Muscle of leg (tissue), 16 donors: ENCODE data around the gene RPL35. TPM values are rescaled to one million over a fixed set of nuclear protein-coding genes. Genes with fewer than 3 reads are reported as not detected.
A peak's percentile ranks its signal among the peaks of the same experiment; 100 is the strongest.

Source experiments
- DNase-seq: peaks from one replicate; pipeline ENCODE4 v3.0.0; 2013
- H3K27ac ChIP-seq: one replicate; pipeline ENCODE4 v1.5.1; 2013; ENCODE audit warnings: mild to moderate bottlenecking, low read length, control low read depth
- H3K27me3 ChIP-seq: one replicate; pipeline ENCODE4 v1.6.1; 2013; ENCODE audit warnings: low read length; ENCODE audit not compliant: control insufficient read depth, insufficient read depth
- H3K36me3 ChIP-seq: one replicate; pipeline ENCODE4 v1.6.1; 2013; ENCODE audit warnings: low read length; ENCODE audit not compliant: control insufficient read depth, insufficient read depth
- H3K4me1 ChIP-seq: one replicate; pipeline ENCODE4 v1.6.1; 2013; ENCODE audit warnings: low read length; ENCODE audit not compliant: control insufficient read depth, insufficient read depth
- H3K4me3 ChIP-seq: one replicate; pipeline ENCODE4 v1.5.1; 2013; ENCODE audit warnings: low read length, control low read depth
- H3K9me3 ChIP-seq: replicated peaks from 2 replicates; pipeline ENCODE4 v1.6.1; 2013; ENCODE audit warnings: low read depth, low read length; ENCODE audit not compliant: control insufficient read depth
- WGBS: methylation state at CpG from one replicate; pipeline ENCODE4 v1.1.5; 2013; ENCODE audit warnings: missing lambda C conversion rate; ENCODE audit not compliant: insufficient coverage; 5-methylcytosine and 5-hydroxymethylcytosine counted together
- long read RNA-seq, 11 donors: transcript quantifications; one replicate each; lab custom pipeline, GENCODE V29; 2026
- polyA plus RNA-seq, 8 donors: library from polyadenylated mRNA; unstranded; fragments of 120-200 nt; gene quantifications; one replicate each; pipeline versions ENCODE4 v1.2.1 to v1.2.3, GENCODE V29; 2013; ENCODE audit warnings: inconsistent platforms in 1 of 8, low replicate concordance in 1 of 8; ENCODE audit not compliant: insufficient read length in 8 of 8, insufficient read depth in 1 of 8
- total RNA-seq: library from RNA; stranded (reverse); fragments of 120-200 nt; gene quantifications from one replicate; pipeline ENCODE4 v1.2.4, GENCODE V29; 2013

The RPL35 gene
- total RNA-seq (4,378 TPM), polyA plus RNA-seq (1,000 to 10,000 TPM; 1,814 to 2,530 (median 2,139) TPM)
- long read RNA-seq, donor 1, transcript RPL35-203 (3 exons, 785 nt), result minor isoform, 255 of 1,105 reads
- long read RNA-seq, donor 1, transcript RPL35-205 (2 exons, 649 nt), result minor isoform, 37 of 1,105 reads
- long read RNA-seq, donor 1, transcript RPL35-201 (4 exons, 455 nt), result major isoform, 764 of 1,105 reads
- long read RNA-seq, donor 1, partial matches to known transcripts, result 41 of 1,105 reads
- long read RNA-seq, donor 1, other reads (novel, unspliced or antisense), result 8 of 1,105 reads
- long read RNA-seq, donor 2, transcript RPL35-205 (2 exons, 649 nt), result minor isoform, 10 of 201 reads
- long read RNA-seq, donor 2, transcript RPL35-203 (3 exons, 785 nt), result minor isoform, 38 of 201 reads
- long read RNA-seq, donor 2, transcript RPL35-201 (4 exons, 455 nt), result major isoform, 140 of 201 reads
- long read RNA-seq, donor 2, partial matches to known transcripts, result 13 of 201 reads
- long read RNA-seq, donor 2, other reads (novel, unspliced or antisense), result 0 of 201 reads
- long read RNA-seq, donor 3, transcript RPL35-205 (2 exons, 649 nt), result minor isoform, 54 of 1,616 reads
- long read RNA-seq, donor 3, transcript RPL35-203 (3 exons, 785 nt), result minor isoform, 338 of 1,616 reads
- long read RNA-seq, donor 3, transcript RPL35-201 (4 exons, 455 nt), result major isoform, 1,151 of 1,616 reads
- long read RNA-seq, donor 3, partial matches to known transcripts, result 51 of 1,616 reads
- long read RNA-seq, donor 3, other reads (novel, unspliced or antisense), result 22 of 1,616 reads
- long read RNA-seq, donor 4, transcript RPL35-205 (2 exons, 649 nt), result minor isoform, 23 of 1,733 reads
- long read RNA-seq, donor 4, transcript RPL35-201 (4 exons, 455 nt), result major isoform, 1,237 of 1,733 reads
- long read RNA-seq, donor 4, transcript RPL35-203 (3 exons, 785 nt), result minor isoform, 392 of 1,733 reads
- long read RNA-seq, donor 4, partial matches to known transcripts, result 81 of 1,733 reads
- long read RNA-seq, donor 4, other reads (novel, unspliced or antisense), result 0 of 1,733 reads
- long read RNA-seq, donor 5, transcript RPL35-203 (3 exons, 785 nt), result minor isoform, 1,053 of 4,665 reads
- long read RNA-seq, donor 5, transcript RPL35-205 (2 exons, 649 nt), result minor isoform, 201 of 4,665 reads
- long read RNA-seq, donor 5, transcript RPL35-201 (4 exons, 455 nt), result major isoform, 3,208 of 4,665 reads
- long read RNA-seq, donor 5, partial matches to known transcripts, result 151 of 4,665 reads
- long read RNA-seq, donor 5, other reads (novel, unspliced or antisense), result 49 of 4,665 reads
- long read RNA-seq, donor 6, transcript RPL35-205 (2 exons, 649 nt), result minor isoform, 136 of 5,273 reads
- long read RNA-seq, donor 6, transcript RPL35-203 (3 exons, 785 nt), result minor isoform, 1,087 of 5,273 reads
- long read RNA-seq, donor 6, transcript RPL35-201 (4 exons, 455 nt), result major isoform, 3,770 of 5,273 reads
- long read RNA-seq, donor 6, partial matches to known transcripts, result 241 of 5,273 reads
- long read RNA-seq, donor 6, other reads (novel, unspliced or antisense), result 38 of 5,273 reads
- long read RNA-seq, donor 7, transcript RPL35-201 (4 exons, 455 nt), result major isoform, 2,340 of 3,533 reads
- long read RNA-seq, donor 7, transcript RPL35-205 (2 exons, 649 nt), result minor isoform, 83 of 3,533 reads
- long read RNA-seq, donor 7, transcript RPL35-203 (3 exons, 785 nt), result minor isoform, 867 of 3,533 reads
- long read RNA-seq, donor 7, partial matches to known transcripts, result 202 of 3,533 reads
- long read RNA-seq, donor 7, other reads (novel, unspliced or antisense), result 41 of 3,533 reads
- long read RNA-seq, donor 8, transcript RPL35-205 (2 exons, 649 nt), result minor isoform, 47 of 2,188 reads
- long read RNA-seq, donor 8, transcript RPL35-201 (4 exons, 455 nt), result major isoform, 1,515 of 2,188 reads
- long read RNA-seq, donor 8, transcript RPL35-203 (3 exons, 785 nt), result minor isoform, 397 of 2,188 reads
- long read RNA-seq, donor 8, partial matches to known transcripts, result 229 of 2,188 reads
- long read RNA-seq, donor 8, other reads (novel, unspliced or antisense), result 0 of 2,188 reads
- long read RNA-seq, donor 9, transcript RPL35-201 (4 exons, 455 nt), result major isoform, 1,613 of 2,396 reads
- long read RNA-seq, donor 9, transcript RPL35-205 (2 exons, 649 nt), result minor isoform, 69 of 2,396 reads
- long read RNA-seq, donor 9, transcript RPL35-203 (3 exons, 785 nt), result minor isoform, 544 of 2,396 reads
- long read RNA-seq, donor 9, partial matches to known transcripts, result 155 of 2,396 reads
- long read RNA-seq, donor 9, other reads (novel, unspliced or antisense), result 15 of 2,396 reads
- long read RNA-seq, donor 10, transcript RPL35-201 (4 exons, 455 nt), result major isoform, 1,970 of 2,954 reads
- long read RNA-seq, donor 10, transcript RPL35-203 (3 exons, 785 nt), result minor isoform, 550 of 2,954 reads
- long read RNA-seq, donor 10, transcript RPL35-205 (2 exons, 649 nt), result minor isoform, 50 of 2,954 reads
- long read RNA-seq, donor 10, partial matches to known transcripts, result 363 of 2,954 reads
- long read RNA-seq, donor 10, other reads (novel, unspliced or antisense), result 21 of 2,954 reads
- long read RNA-seq, donor 11, transcript RPL35-203 (3 exons, 785 nt), result minor isoform, 470 of 2,470 reads
- long read RNA-seq, donor 11, transcript RPL35-205 (2 exons, 649 nt), result minor isoform, 54 of 2,470 reads
- long read RNA-seq, donor 11, transcript RPL35-201 (4 exons, 455 nt), result major isoform, 1,840 of 2,470 reads
- long read RNA-seq, donor 11, partial matches to known transcripts, result 85 of 2,470 reads
- long read RNA-seq, donor 11, other reads (novel, unspliced or antisense), result 20 of 2,470 reads

- peaks cover 45% of the 10 kb centered on the region for H3K36me3 ChIP-seq
- DNase-seq, result peak; percentile 97
- peaks cover 37% of the 10 kb centered on the region for H3K4me1 ChIP-seq
- peak within 1 kb of the TSS; percentile 89 for H3K27ac ChIP-seq
- under 1% methylated on average over 92 of the region's 92 CpGs for WGBS
- no peaks in the 10 kb centered on the region for H3K27me3 ChIP-seq
- H3K9me3 ChIP-seq, result no peaks in the 10 kb centered on the region
- H3K4me3 ChIP-seq, result peak within 1 kb of the TSS; percentile 100
These were observed at the start of gene RPL35, which contains the start of gene ARPC5L for GRCh38 chr9:124861342-124862229. Gene RPL35, minus strand, starts transcription at chr9:124861957. Its CDS starts 45 bp downstream, at chr9:124861912. Gene ARPC5L, plus strand, starts transcription at chr9:124862130. Its CDS starts 7,161 bp downstream, at chr9:124869291.

DNA sequence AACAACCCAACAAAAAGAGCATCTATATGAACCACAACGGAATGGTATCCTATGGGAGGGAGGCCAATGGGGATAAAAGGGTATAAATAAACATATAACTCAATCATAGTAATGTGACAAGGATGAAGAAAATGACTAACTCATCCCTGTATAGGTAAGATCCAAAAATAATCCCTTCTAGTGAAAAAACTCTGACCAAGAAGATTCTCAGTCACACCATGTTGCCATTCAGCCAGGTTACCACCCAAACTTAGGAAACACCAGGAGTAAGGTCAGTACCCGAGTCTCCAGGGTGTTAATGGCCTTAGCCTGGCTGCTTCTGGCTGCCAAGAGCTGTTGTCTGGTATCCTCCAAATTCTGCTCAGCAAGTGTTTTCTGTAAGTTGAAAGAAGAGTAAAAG, 46.3 kb upstream of the RPL35 start:
- Histone ChIP-seq H3K4me3 (no peak overlapping the region), H3K4me1 (no peaks in the 10 kb centered on the region), H3K9me3 (no peaks in the 10 kb centered on the region), H3K27ac (no peak overlapping the region), H3K27me3 (no peaks in the 10 kb centered on the region), H3K36me3 (peaks cover 28% of the 10 kb centered on the region)
- no peak for DNase-seq
- WGBS, result no CpG with 5 or more reads among the region's 2 CpGs

GRCh38 chr9:124906966-124907365, 45.2 kb upstream of the RPL35 start:
- Histone ChIP-seq H3K9me3 (no peaks in the 10 kb centered on the region), H3K4me3 (no peak overlapping the region), H3K27me3 (no peaks in the 10 kb centered on the region), H3K27ac (no peak overlapping the region), H3K4me1 (no peaks in the 10 kb centered on the region), H3K36me3 (peaks cover 27% of the 10 kb centered on the region)
- no peak for DNase-seq
- WGBS, result no CpG with 5 or more reads among the region's 1 CpG

GRCh38 chr9:124899845-124900244, 38.1 kb upstream of the RPL35 start:
- H3K4me1 ChIP-seq, result no peaks in the 10 kb centered on the region
- H3K4me3 ChIP-seq, result no peak overlapping the region
- DNase-seq, result no peak
- H3K27me3 ChIP-seq, result no peaks in the 10 kb centered on the region
- H3K36me3 ChIP-seq, result peaks cover 43% of the 10 kb centered on the region
- no peak overlapping the region for H3K27ac ChIP-seq
- WGBS, result 88% methylated on average over 8 of the region's 9 CpGs
- no peaks in the 10 kb centered on the region for H3K9me3 ChIP-seq

DNA sequence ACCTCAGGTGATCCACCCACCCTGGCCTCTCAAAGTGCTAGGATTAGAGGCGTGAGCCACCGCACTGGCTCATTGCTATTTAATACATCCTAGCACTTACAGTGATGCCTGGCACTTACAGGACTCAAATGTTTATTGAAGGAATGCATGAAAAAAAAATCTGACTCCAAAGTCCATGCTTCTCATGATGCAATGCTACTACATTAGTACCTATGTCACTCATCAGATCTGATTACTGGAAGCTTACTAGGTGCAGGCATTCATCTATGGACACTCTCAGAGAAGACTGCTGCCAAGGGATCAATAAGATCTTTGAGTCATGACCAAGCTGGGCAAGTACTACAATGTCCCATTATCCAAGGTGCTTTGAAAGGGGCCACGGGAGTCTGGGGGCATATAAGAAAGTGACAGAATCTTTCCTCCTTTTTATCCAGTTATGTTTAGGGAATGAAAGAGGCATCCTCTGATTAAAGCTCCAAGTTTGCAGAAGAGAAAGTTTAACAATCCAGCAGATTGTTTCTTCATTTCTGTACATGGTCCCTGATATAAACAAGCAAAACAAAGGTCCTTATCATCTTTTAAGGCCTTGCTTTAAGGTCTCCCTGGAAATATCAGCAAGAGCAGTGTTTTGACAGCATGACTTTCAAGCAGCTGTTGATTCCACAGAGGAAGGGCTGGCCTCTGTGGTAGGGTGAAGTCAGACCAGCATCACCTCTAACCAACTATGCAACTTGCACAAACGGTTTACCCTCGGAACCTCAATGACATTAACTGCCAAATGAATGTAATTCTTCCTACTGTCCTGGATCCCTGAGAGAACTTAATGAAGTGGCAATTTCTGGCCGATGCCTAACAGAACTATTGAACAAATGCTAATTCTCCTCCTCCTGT, 36.1 kb upstream of the RPL35 start:
- 72% methylated on average over 2 of the region's 6 CpGs for WGBS
- no peaks in the 10 kb centered on the region for H3K9me3 ChIP-seq
- no peaks in the 10 kb centered on the region for H3K27me3 ChIP-seq
- no peak for DNase-seq
- peaks cover 54% of the 10 kb centered on the region for H3K36me3 ChIP-seq
- H3K27ac ChIP-seq, result no peak overlapping the region
- no peak overlapping the region for H3K4me3 ChIP-seq
- no peaks in the 10 kb centered on the region for H3K4me1 ChIP-seq

DNA sequence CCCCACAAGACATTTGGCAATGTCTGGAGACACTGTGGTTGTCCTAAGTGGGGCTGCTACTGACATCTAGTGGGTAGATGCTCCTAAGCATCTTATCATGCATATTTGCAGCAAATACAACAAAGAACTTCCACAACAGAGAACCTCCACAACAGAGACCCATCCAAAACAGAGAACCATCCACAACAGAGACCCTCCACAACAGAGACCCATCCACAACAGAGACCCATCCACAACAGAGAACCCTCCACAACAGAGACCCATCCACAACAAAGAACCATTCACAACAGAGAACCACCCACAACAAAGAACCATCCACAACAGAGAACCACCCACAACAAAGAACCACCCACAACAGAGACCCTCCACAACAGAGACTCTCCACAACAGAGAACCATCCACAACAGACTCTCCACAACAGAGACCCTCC, 33.0 kb upstream of the RPL35 start:
- H3K36me3 ChIP-seq, result peaks cover 62% of the 10 kb centered on the region

More for the DNA sequence above, 33.0 kb upstream of the RPL35 start:
- H3K4me3 ChIP-seq, result no peak overlapping the region
- no peaks in the 10 kb centered on the region for H3K9me3 ChIP-seq
- DNase-seq, result peak; percentile 25
- no peaks in the 10 kb centered on the region for H3K4me1 ChIP-seq
- H3K27ac ChIP-seq, result no peak overlapping the region
- no peaks in the 10 kb centered on the region for H3K27me3 ChIP-seq
